HCT116 (cell line): Measurements from ENCODE around the gene HEXB. TPM values are rescaled to one million over a fixed set of nuclear protein-coding genes. Genes with fewer than 3 reads are reported as not detected.

Experiments used
- ATAC-seq: fragments of 200-7000 bp; cut with Tn5 transposase; 2 replicates; pipeline ENCODE4 v1.9.1; 2020; ENCODE audit warnings: mild to moderate bottlenecking, moderate library complexity
- BruUV-seq: library from RNA; stranded (reverse); fragments of 400-500 nt; replicated peaks from 2 replicates; lab custom pipeline; 2021; lab: Mats Ljungman, UMichigan
- CTCF ChIA-PET: fragments of 300-600 bp; sonication (Branson Sonifier 250); formaldehyde crosslinking; loops from one replicate; lab custom pipeline; 2021; ENCODE audit warnings: antibody characterized with exemption; lab: Charles Lee
- POLR2A ChIA-PET: fragments of 300-600, 350-600 bp; sonication (Branson Sonifier 250); formaldehyde crosslinking; loops from one replicate; lab custom pipeline; 2021; ENCODE audit warnings: antibody characterized with exemption; lab: Charles Lee
- RAD21 ChIA-PET, 2 experiments: fragments of 300-600 bp; sonication (Branson Sonifier 250); formaldehyde crosslinking; loops; one replicate each; lab custom pipeline; 2023; ENCODE audit warnings: low total read pairs in 2 of 2; ENCODE audit not compliant: uncharacterized antibody in 2 of 2, unreplicated experiment in 2 of 2, low non-redundant PET in 1 of 2; lab: Charles Lee
- DNase-seq: peaks from one replicate; pipeline ENCODE4 v3.0.0-alpha.2; 2010; ENCODE audit warnings: low read depth, low spot score
- H2AFZ ChIP-seq: fragments of 200-600 bp; shearing (Covaris generic), sonication (generic); 2 replicates; pipeline ENCODE4 v1.6.1; 2017; ENCODE audit warnings: low read depth, mixed run types, mixed read lengths, antibody characterized with exemption, low read length; ENCODE audit not compliant: poor library complexity, severe bottlenecking
- H3K27ac ChIP-seq: 2 replicates; pipeline ENCODE4 v1.5.1; 2012; ENCODE audit warnings: low read depth, low read length
- H3K27me3 ChIP-seq: fragments of 200-600 bp; sonication (generic); 2 replicates; pipeline ENCODE4 v1.6.1; 2016; ENCODE audit warnings: mixed run types, low read length, mixed read lengths; ENCODE audit not compliant: insufficient read depth
- H3K36me3 ChIP-seq, 2 experiments: fragments of 200-500 bp in 1 of 2; fragments of 200-600 bp in 1 of 2; sonication (Bioruptor generic) in 1 of 2; sonication (generic) in 1 of 2; 2 replicates each; pipeline versions ENCODE4 v1.5.1 to v1.6.1; 2014 to 2016; ENCODE audit warnings: low read length in 2 of 2, inconsistent platforms in 1 of 2, mixed read lengths in 1 of 2, mixed run types in 1 of 2; ENCODE audit not compliant: insufficient read depth in 2 of 2, control insufficient read depth in 1 of 2
- H3K4me1 ChIP-seq, 2 experiments: fragments of 200-600 bp in 1 of 2; sonication (generic) in 1 of 2; 2 replicates each; pipeline versions ENCODE4 v1.5.1 to v1.6.1; 2012 to 2017; ENCODE audit warnings: low read length in 2 of 2, inconsistent platforms in 1 of 2, mild to moderate bottlenecking in 1 of 2, mixed read lengths in 1 of 2, mixed run types in 1 of 2, moderate library complexity in 1 of 2; ENCODE audit not compliant: insufficient read depth in 2 of 2, control insufficient read depth in 1 of 2
- H3K4me2 ChIP-seq: fragments of 200-600 bp; sonication (generic); 2 replicates; pipeline ENCODE4 v1.6.1; 2017; ENCODE audit warnings: mixed run types, low read length, mixed read lengths
- H3K4me3 ChIP-seq, 2 experiments: fragments of 200-600 bp in 1 of 2; sonication (generic) in 1 of 2; replicated peaks in 1 of 2; 2 replicates each; pipeline ENCODE4 v1.5.1; 2011 to 2016; ENCODE audit warnings: low read length in 2 of 2, control low read depth in 1 of 2, low read depth in 1 of 2, mild to moderate bottlenecking in 1 of 2, mixed read lengths in 1 of 2, mixed run types in 1 of 2
- H3K79me2 ChIP-seq: fragments of 200-600 bp; sonication (generic); 2 replicates; pipeline ENCODE4 v1.6.1; 2017; ENCODE audit warnings: mild to moderate bottlenecking, mixed run types, low read length, moderate library complexity, mixed read lengths; ENCODE audit not compliant: insufficient read depth
- H3K9ac ChIP-seq: fragments of 200-600 bp; sonication (generic); 2 replicates; pipeline ENCODE4 v1.6.1; 2016; ENCODE audit warnings: low read length, mixed read lengths
- H3K9me2 ChIP-seq: fragments of 200-600 bp; sonication (generic), shearing (Covaris generic); 2 replicates; pipeline ENCODE4 v1.6.1; 2017; ENCODE audit warnings: mixed run types, mild to moderate bottlenecking, moderate library complexity; ENCODE audit not compliant: insufficient read depth
- H3K9me3 ChIP-seq, 2 experiments: fragments of 200-500 bp in 1 of 2; fragments of 200-600 bp in 1 of 2; sonication (Bioruptor generic) in 1 of 2; sonication (generic) in 1 of 2; 2 replicates each; pipeline ENCODE4 v1.6.1; 2014 to 2017; ENCODE audit warnings: low read length in 2 of 2, mixed read lengths in 2 of 2, inconsistent platforms in 1 of 2, low read depth in 1 of 2, mild to moderate bottlenecking in 1 of 2, mixed run types in 1 of 2, moderate library complexity in 1 of 2; ENCODE audit not compliant: control insufficient read depth in 1 of 2, insufficient read depth in 1 of 2
- H4K20me1 ChIP-seq: fragments of 200-600 bp; sonication (generic), shearing (Covaris generic); 2 replicates; pipeline ENCODE4 v1.6.1; 2017; ENCODE audit warnings: mixed run types, mild to moderate bottlenecking, moderate library complexity; ENCODE audit not compliant: insufficient read depth
- CTCF ChIP-seq, 3 experiments: fragments of 200-600 bp in 1 of 3; sonication (generic) in 1 of 3; IDR thresholded peaks in 2 of 3; conservative IDR thresholded peaks in 1 of 3; 2 replicates each; pipeline ENCODE4 v1.5.1; 2012 to 2017; ENCODE audit warnings: low read depth in 2 of 3, low read length in 2 of 3, antibody characterized with exemption in 1 of 3, borderline replicate concordance in 1 of 3, control low read depth in 1 of 3, mild to moderate bottlenecking in 1 of 3, mixed read lengths in 1 of 3, mixed run types in 1 of 3, moderate library complexity in 1 of 3; ENCODE audit not compliant: insufficient read depth in 1 of 3
- SIN3A ChIP-seq: IDR thresholded peaks from 2 replicates; pipeline ENCODE4 v1.6.1; 2012; ENCODE audit warnings: low read depth
- TCF7L2 ChIP-seq: IDR thresholded peaks from 2 replicates; pipeline ENCODE4 v1.7.0; 2011; ENCODE audit warnings: borderline replicate concordance, inconsistent platforms; ENCODE audit not compliant: insufficient read depth, insufficient read length; ENCODE audit errors: extremely low read depth
- intact Hi-C: fragments of 100-400 bp; cut with micrococcal nuclease; formaldehyde crosslinking; loops from 2 replicates; pipeline ENCODE4 v1.10.0; 2022
- total RNA-seq: library from RNA; stranded (reverse); gene quantifications from one replicate; pipeline ENCODE4 v1.2.1, GENCODE V29; 2021; ENCODE audit not compliant: unreplicated experiment

HEXB gene
- total RNA-seq, 1 experiment from 2014 or later, result 123 TPM

- POLR2A ChIA-PET, result no interaction called here
Observed at GRCh38 chr5:74761241-74761640, 76.2 kb downstream of the HEXB start.

More at GRCh38 chr5:74761241-74761640, 76.2 kb downstream of the HEXB start:
- TF ChIP-seq TCF7L2 (no peak), SIN3A (0 out of 2 replicates have a peak, but pooled peaks have one; percentile 21), CTCF (IDR thresholded peaks at IDR 0.05 in 2 of 3, conservative IDR thresholded peaks at IDR 0.05 in 1 of 3; ENCODE audit: borderline replicate concordance in 1 of 3, insufficient read depth in 1 of 3, low read depth in 2 of 3, low read length in 2 of 3) (no peak)
- Histone ChIP-seq H2AFZ (no peak overlapping the region), H3K27ac (no peak overlapping the region), H3K79me2 (peaks cover 62% of the 10 kb centered on the region), H3K4me3 (no peak overlapping the region), H3K4me2 (peak overlapping the region; percentile 9; the same call in 1 of the 2 replicates), H3K9me3 (no peaks in the 10 kb centered on the region), H4K20me1 (no peaks in the 10 kb centered on the region), H3K9ac (no peak overlapping the region), H3K4me1 (peaks cover 19 to 42% of the 10 kb centered on the region in 2 experiments; a peak in 3 of 4 replicates), H3K36me3 (peaks cover 14 to 23% of the 10 kb centered on the region in 2 experiments; a peak in 3 of 4 replicates), H3K9me2 (no peaks in the 10 kb centered on the region), H3K27me3 (no peaks in the 10 kb centered on the region)
- intact Hi-C loops, result no loop called here
- DNase-seq (no peak), ATAC-seq (no peak)
- ChIA-PET RAD21 (no interaction called here), CTCF (no interaction called here)
- BruUV-seq, result no TSS peak
